ENCODE data around the gene YTHDF2. TPM values are rescaled to one million over a fixed set of nuclear protein-coding genes. Genes with fewer than 3 reads are reported as not detected.
"Not testable (repeated sequence)": the region's sequence is repeated elsewhere in the genome, so short reads cannot be mapped to it uniquely, and the experiment has no call there.

YTHDF2 gene
- total and polyA plus RNA-seq, 12 donors = 22.6 to 57.1 (median 44.0) TPM

GRCh38 chr1:28718166-28718565 is 18.6 kb upstream of the YTHDF2 start:
- intact Hi-C loops (cut with DNase I) = no loop called here
- no peak for TF ChIP-seq CTCF (IDR thresholded peaks at IDR 0.05)
- Histone ChIP-seq H3K27me3 (no peaks in the 10 kb centered on the region), H3K9me3 (no peaks in the 10 kb centered on the region), H3K36me3 (peaks cover 0 to 39% (median 19%) of the 10 kb centered on the region in 9 donors), H3K4me3 (no peak overlapping the region), H3K27ac (no peak overlapping the region), H3K4me1 (peaks cover 0 to 9% (median 0%) of the 10 kb centered on the region in 9 donors)
- DNase-seq (no peak), ATAC-seq (no peak)
- WGBS, 2 donors = 98% methylated on average over 1 of the region's 1 CpG

DNA sequence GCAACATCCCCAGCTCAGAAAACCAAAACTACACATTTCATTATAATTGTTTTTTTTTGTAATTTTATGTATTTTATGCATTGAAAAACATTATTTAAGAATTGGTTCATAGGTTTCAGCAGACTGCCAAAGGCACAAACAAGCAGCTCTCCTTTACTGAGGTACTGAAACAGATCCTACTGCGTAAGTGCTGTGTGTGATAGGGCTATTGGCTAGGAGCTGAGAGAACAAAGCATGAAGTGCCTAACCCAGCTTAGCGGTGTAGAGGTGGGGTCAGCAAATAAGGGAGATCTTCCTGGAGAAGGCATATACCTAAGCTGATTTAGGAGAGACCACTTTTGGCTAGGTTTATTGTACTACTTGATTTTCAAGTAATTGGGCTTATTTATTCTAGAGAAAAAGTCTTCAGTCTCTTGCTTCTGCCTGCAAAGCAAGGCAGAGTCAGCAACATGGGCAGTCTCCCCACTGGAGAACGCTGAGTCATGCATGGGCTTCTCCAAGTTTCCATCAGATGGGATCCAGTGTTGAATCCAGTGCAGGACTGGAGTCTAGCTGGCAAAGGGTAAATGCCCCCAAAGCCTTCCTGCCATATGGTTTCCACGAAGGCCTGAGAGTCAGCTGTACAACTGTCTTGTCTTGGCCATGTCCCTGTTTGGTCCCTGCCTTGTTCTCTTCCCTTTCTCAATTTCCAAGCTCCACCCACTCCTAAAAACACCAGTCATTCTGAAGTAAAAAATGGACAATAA is 18.0 kb upstream of the YTHDF2 start:
- H3K4me3 ChIP-seq = no peak overlapping the region
- no peaks in the 10 kb centered on the region for H3K9me3 ChIP-seq
- intact Hi-C loops (cut with DNase I) = no loop called here
- H3K27me3 ChIP-seq = no peaks in the 10 kb centered on the region
- WGBS, 2 donors = 83 to 85% methylated on average over 4 of the region's 4 CpGs
- peaks cover 0 to 9% (median 0%) of the 10 kb centered on the region in 9 donors for H3K4me1 ChIP-seq
- ATAC-seq (peak in 1 of 8 donors; percentile 33), DNase-seq (no peak)
- TF ChIP-seq CTCF (IDR thresholded peaks at IDR 0.05) = no peak
- peaks cover 0 to 33% (median 15%) of the 10 kb centered on the region in 9 donors for H3K36me3 ChIP-seq
- peak overlapping the region in 1 of 10 donors; percentile 17 for H3K27ac ChIP-seq

DNA sequence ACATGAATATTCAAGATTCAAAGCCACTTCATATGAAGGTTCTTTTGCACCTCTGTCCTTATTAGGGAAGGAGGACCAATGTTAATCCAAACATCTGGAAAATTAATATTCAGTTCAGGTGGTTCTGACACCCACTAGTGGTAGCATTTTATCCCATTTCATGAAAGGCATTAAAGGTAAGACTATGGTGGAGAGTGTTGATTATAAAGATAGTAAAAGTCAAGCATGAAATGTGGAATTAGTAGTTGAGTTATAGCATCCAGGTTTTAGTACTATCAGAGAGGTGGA is 17.5 kb upstream of the YTHDF2 start:
- no peaks in the 10 kb centered on the region for H3K27me3 ChIP-seq
- peak in 1 of 9 donors; percentile 16 for TF ChIP-seq CTCF (IDR thresholded peaks at IDR 0.05)
- H3K9me3 ChIP-seq = no peaks in the 10 kb centered on the region
- H3K27ac ChIP-seq = peak overlapping the region in 1 of 10 donors; percentile 17
- peaks cover 0 to 28% (median 10%) of the 10 kb centered on the region in 9 donors for H3K36me3 ChIP-seq
- intact Hi-C loops (cut with DNase I) = no loop called here
- no peak overlapping the region for H3K4me3 ChIP-seq
- DNase-seq (no peak), ATAC-seq (no peak)
- peaks cover 0 to 9% (median 0%) of the 10 kb centered on the region in 9 donors for H3K4me1 ChIP-seq

DNA sequence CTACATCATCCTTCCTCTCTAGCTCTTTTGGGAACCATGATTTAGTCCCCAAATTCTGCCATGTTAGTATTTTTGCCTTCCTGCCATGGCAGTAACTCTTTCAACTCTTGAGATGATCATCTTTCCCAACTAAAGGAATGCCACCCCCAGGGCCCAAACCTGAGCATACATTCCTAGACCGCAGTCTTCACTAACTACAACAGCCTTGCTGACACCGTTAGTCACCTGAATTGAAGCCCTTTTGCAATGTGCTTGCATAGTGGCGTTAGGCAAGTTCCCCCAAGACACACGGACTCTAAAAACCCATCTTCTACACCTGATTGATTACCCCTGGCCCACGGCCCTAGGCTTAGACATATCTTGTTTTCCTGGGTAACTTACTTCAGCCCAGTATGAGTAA is 16.4 kb upstream of the YTHDF2 start:
- Histone ChIP-seq H3K4me1 (peaks cover 0 to 9% (median 0%) of the 10 kb centered on the region in 9 donors), H3K36me3 (peaks cover 0 to 17% (median 0%) of the 10 kb centered on the region in 9 donors), H3K4me3 (no peak overlapping the region), H3K9me3 (no peaks in the 10 kb centered on the region), H3K27ac (no peak overlapping the region), H3K27me3 (no peaks in the 10 kb centered on the region)
- DNase-seq (no peak), ATAC-seq (no peak)
- no peak for TF ChIP-seq CTCF (IDR thresholded peaks at IDR 0.05)
- intact Hi-C loops (cut with DNase I) = loop anchor here in 2 of 10 donors (10.0 kb wide), 2 partner anchors 56 to 66 kb away; partner anchors contain the start of gene GMEB1 (in 1 of the 2)
- 89 to 91% methylated on average over 5 of the region's 5 CpGs for WGBS, 2 donors

DNA sequence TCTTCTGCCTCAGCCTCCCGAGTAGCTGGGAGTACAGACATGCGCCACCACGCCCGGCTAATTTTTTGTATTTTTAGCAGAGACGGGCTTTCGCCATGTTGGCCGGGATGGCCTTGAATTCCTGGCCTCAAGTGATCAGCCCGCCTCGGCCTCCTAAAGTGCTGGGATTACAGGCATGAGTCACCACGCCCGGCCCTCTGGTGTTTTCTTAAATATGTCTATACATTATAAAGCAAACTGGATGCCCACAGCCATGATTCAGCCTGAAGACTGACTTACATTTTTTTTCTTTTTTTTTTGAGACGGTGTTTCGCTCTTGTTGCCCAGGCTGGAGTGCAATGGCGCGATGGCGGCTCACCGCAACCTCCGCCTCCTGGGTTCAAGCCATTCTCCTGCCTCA is 14.8 kb upstream of the YTHDF2 start:
- intact Hi-C loops (cut with DNase I) = loop anchor here in 2 of 10 donors (10.0 kb wide), 2 partner anchors 57 to 67 kb away; partner anchors contain the start of gene GMEB1 (in 1 of the 2)
- not testable (repeated sequence) for H3K27ac ChIP-seq
- WGBS, 2 donors = 97 to 98% methylated on average over 18 of the region's 18 CpGs

GRCh38 chr1:28725365-28725764 is 11.4 kb upstream of the YTHDF2 start:
- H3K4me1 ChIP-seq, H3K27me3 ChIP-seq, H3K36me3 ChIP-seq, ATAC-seq, H3K9me3 ChIP-seq, H3K27ac ChIP-seq, DNase-seq, H3K4me3 ChIP-seq: not testable (repeated sequence)
- WGBS, 2 donors = 92 to 97% methylated on average over 5 of the region's 5 CpGs
- intact Hi-C loops (cut with DNase I) = loop anchor here in 2 of 10 donors (10.0 kb wide), 2 partner anchors 61 to 71 kb away; partner anchors contain the start of gene GMEB1 (in 1 of the 2)

More for the DNA sequence above, 14.8 kb upstream of the YTHDF2 start:
- H3K4me3 ChIP-seq, H3K9me3 ChIP-seq, H3K27me3 ChIP-seq, H3K4me1 ChIP-seq, DNase-seq, ATAC-seq, H3K36me3 ChIP-seq: not testable (repeated sequence)

Measured in heart right ventricle (tissue), 16 donors.